ENCODE results near the gene TTC28.

GRCh38 chr22:28329186-28330073 is 350.2 kb downstream of the TTC28 start:
- no peak for TF ChIP-seq CTCF (IDR thresholded peaks at IDR 0.05; ENCODE audit: insufficient read depth, low read depth, low read length)
- no peak for TF ChIP-seq EZH2 (IDR thresholded peaks at IDR 0.05; ENCODE audit: insufficient read depth, low read length)
